AG09309 (cell line): Measurements from ENCODE around the gene DHX34.
A peak's percentile ranks its signal among the peaks of the same experiment; 100 is the strongest.

Source experiments
- DNase-seq: peaks from one replicate; pipeline ENCODE4 v3.0.0-alpha.2; 2010; ENCODE audit warnings: low read depth
- H3K4me3 ChIP-seq: 2 replicates; pipeline ENCODE4 v1.5.1; 2011; ENCODE audit warnings: mild to moderate bottlenecking, low read depth, low read length, moderate library complexity; ENCODE audit not compliant: control insufficient read depth
- TF ChIP-seq, protein P1 (sequence below): IDR thresholded peaks from 2 replicates; pipeline ENCODE4 v1.5.1; 2011; ENCODE audit warnings: mild to moderate bottlenecking, low read depth, low read length, inconsistent platforms; ENCODE audit not compliant: insufficient read depth, control insufficient read depth; ENCODE audit errors: missing control alignments

DHX34 gene

DNA sequence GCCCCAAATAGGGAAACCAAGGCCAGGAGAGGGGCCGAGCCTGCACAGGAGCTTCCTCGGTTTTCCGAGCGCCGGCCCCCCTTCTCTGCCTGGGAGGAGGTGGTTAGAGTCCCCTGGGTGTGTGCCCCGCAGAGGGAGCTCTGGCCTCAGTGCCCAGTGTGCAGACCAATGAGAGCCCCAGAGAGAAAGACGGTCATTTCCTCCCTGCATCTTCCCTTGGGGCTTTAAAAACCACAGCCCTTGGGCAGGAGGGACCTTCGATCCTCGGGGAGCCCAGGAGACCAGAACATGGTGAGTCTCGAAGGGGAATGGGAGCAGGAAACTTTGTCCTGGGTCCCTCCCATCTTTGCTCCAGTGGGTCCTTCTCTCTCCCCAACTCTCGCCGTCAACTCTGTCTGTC is 39.5 kb upstream of the DHX34 start, which contains the start of gene C5AR1:
TSS of gene C5AR1 (plus strand) at position 254 of the 400 bp plus-strand sequence. CDS start at position 289, 35 bp downstream.
- H3K4me3 ChIP-seq = no peak within 1 kb of the TSS
- TF ChIP-seq, protein P1, sequence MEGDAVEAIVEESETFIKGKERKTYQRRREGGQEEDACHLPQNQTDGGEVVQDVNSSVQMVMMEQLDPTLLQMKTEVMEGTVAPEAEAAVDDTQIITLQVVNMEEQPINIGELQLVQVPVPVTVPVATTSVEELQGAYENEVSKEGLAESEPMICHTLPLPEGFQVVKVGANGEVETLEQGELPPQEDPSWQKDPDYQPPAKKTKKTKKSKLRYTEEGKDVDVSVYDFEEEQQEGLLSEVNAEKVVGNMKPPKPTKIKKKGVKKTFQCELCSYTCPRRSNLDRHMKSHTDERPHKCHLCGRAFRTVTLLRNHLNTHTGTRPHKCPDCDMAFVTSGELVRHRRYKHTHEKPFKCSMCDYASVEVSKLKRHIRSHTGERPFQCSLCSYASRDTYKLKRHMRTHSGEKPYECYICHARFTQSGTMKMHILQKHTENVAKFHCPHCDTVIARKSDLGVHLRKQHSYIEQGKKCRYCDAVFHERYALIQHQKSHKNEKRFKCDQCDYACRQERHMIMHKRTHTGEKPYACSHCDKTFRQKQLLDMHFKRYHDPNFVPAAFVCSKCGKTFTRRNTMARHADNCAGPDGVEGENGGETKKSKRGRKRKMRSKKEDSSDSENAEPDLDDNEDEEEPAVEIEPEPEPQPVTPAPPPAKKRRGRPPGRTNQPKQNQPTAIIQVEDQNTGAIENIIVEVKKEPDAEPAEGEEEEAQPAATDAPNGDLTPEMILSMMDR = no peak
- no peak for DNase-seq

DNA sequence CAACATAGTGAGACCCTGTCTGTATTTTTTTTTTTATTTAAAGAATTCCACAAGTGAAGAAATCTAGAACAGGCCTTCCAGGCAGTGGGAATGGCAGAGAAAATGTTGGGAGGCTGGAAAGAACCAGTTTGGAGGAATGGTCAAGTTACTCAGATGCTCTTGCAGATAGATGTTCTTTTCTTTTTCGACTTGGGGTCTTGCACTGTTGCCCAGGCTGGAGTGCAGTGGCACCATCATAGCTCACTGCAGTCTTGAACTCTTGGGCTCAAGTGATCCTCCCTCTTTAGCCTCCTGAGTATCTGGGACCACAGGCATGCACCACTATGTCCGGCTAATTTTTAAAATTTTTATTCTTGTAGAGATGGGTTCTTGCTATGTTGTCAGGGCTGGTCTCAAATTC is 38.8 kb upstream of the DHX34 start:
- TF ChIP-seq, protein P1 = no peak
- no peak for DNase-seq
- H3K4me3 ChIP-seq = no peak overlapping the region

DNA sequence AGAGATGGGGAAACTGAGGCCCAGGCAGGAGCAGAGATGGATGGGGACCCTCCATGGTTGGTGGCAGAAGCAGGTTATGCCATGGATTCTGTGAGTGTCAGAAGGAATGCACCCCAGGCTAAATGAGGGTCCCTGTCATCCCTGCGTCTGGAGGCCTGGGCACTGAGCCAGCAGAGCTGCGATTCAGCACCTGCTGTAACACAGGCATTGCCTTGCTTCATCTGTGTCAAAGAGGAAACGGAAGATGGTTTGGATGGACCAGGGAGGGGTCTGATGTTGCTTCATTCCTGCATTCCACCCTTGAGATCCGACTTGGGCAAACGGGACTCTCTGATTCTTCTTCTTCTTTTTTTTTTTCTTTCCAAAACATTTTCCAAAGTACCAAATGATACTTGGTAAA is 38.3 kb upstream of the DHX34 start:
- no peak for DNase-seq
- no peak overlapping the region for H3K4me3 ChIP-seq
- TF ChIP-seq, protein P1 = no peak

DNA sequence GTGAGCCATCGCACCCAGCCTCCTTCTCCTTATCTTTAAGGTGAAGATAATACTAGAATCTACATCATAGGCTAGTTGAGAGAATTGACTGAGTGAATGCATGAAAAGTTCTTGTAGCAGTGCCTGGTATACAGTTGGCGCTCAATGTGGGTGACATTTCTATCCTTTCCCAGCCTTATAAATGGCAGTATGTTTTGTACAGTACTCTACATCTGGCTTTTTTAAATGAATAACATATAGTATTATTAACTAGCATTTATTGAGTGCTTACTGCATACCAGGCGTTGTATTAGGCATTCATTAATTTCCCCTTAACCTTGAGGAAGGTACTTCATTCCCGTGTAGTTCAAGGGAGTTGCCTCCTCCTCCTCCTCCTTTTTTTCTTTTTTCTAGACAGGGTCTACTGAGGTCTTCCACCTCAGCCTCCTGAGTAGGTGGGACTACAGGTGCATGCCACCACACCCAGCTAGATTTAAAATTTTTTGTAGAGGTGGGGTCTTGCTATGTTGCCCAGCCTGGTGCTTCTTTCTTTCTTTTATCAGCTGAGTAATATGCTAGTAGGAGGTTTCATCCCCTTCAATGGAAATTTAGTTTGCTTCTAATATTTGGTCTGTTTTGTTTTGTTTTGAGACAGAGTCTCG is 36.6 kb upstream of the DHX34 start:
- no peak overlapping the region for H3K4me3 ChIP-seq
- TF ChIP-seq, protein P1 = no peak
- no peak for DNase-seq

DNA sequence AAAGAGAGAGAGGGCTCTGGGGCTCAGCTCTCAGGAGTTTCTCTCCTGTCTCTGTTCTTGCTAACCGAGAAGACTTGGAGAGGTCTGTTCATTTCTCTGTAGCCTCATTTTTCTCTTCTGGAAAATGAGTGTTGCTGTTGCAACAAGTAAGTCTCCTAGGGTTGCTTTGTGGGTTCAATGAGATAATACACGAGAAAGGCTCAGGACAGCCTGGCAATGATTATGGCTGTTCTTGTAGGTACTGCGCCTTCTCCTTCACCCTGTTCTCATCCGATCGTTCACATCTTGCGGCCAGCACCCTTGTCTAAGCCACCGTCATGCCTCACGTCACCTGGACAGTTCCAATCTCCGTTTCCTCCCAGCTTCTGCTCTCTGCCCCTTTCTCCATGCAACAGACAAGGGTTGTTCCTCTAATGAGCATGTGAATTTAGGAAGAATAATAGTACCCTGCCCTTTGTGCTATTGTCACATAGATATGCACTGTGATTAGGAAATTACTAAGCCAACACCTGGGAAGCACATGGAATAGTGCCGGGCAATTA is 35.3 kb upstream of the DHX34 start:
- TF ChIP-seq, protein P1 = no peak
- H3K4me3 ChIP-seq = no peak overlapping the region
- no peak for DNase-seq

DNA sequence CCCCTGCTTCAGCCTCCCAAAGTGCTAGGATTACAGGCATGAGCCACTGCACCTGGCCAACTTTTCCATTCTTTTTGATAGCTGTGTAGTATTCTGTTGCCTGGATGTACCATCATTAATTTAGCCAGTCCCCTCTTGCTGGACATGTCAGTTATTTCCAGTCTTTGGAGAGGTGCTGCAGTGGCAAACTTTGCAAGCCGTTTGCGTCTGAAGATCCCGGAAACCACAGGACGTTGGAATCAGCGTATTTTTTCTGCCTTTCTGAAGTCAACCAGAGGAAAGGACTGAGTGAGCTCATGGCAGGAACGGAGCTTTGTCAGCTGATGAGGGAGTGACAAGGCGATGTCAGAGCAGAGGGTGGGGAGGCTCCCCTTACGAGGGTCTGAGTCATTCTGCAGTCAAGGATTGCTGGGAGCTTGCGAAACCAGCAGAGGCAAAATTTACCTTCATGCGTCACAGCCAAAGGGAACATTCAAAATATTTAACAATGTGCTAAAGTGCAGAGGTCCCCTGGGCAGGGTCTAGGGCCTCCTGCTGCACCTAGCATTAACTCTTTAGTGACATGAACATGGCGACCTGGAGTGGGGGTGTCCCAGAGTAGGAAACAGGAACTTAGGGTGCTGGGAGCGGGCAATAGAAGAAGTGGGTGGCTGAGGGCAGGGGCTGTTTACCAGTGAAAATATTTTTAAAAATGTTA is 33.8 kb upstream of the DHX34 start:
- peak; percentile 84 for DNase-seq
- H3K4me3 ChIP-seq = no peak overlapping the region
- TF ChIP-seq, protein P1 = no peak

DNA sequence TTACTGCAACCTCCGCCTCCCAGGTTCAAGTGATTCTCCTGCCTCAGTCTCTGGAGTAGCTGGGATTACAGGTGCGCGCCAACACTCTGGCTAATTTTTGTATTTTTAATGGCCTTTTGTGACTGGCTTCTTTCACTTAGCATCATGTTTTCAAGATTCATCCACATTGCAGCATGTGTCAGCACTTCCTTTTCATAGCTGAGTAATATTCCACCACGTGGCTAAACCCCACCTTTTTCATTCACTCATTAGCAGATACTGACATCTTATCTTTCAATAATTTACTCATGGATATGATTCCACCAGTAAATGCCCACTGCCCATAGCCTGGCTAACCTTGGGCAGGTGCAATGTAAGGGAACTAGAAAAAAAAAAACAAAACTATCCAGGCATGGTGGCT is 32.6 kb upstream of the DHX34 start:
- no peak overlapping the region for H3K4me3 ChIP-seq
- no peak for DNase-seq
- TF ChIP-seq, protein P1 = no peak
